HG03196 (cell line): ENCODE data around the gene DYDC2.
"Not testable (repeated sequence)": the region's sequence is repeated elsewhere in the genome, so short reads cannot be mapped to it uniquely, and the experiment has no call there.

ENCODE experiments used
- ATAC-seq: cut with Tn5 transposase; IDR thresholded peaks from one replicate; pipeline ENCODE4 v1.9.1; 2021; ENCODE audit not compliant: unreplicated experiment

Gene DYDC2

DNA sequence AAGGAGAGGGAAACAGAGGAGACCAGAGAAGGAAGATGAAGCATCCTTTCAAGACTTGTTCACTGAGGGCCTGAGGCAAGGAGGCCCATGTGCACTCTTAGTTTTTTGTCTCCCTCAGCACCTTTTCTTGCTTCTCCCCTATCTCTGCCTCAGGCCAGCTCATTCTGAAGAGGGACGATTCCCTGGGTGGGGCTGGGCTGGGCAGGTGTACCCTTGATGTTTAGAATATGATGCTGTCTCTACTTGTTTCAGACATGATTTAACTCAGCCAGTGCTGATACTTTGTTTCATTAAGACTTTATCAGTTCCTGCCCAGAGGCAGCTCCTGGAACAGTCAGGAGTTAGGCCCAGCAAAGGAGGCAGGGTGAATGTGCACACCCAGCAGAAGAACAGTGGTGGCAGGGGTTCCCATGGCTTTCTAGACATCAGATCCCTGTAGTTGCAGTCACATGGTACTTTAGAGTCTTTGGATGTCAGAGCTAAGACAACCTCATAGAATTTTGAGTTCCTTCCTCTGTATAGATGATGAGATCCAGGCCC lies 55.2 kb downstream of the DYDC2 start:
- no peak for ATAC-seq

DNA sequence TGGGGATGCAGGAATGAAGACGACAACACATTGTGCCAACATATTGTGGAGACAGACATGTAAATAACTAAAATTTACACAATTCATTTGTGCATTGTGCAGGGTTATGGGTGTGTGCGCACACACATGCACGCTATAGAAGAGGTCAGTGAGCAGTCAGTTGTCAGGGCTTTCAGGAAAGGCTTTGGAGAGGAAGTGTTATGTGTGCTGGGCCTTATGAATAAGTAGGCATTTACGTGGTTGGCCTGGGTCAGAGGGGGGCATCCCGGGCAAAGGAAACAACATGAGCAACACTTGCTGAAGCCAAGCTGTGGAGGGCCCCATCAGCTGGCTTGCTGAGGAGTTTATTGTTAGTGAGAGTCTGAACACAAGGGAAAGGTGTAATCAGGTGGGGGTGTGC lies 55.9 kb downstream of the DYDC2 start:
- no peak for ATAC-seq

DNA sequence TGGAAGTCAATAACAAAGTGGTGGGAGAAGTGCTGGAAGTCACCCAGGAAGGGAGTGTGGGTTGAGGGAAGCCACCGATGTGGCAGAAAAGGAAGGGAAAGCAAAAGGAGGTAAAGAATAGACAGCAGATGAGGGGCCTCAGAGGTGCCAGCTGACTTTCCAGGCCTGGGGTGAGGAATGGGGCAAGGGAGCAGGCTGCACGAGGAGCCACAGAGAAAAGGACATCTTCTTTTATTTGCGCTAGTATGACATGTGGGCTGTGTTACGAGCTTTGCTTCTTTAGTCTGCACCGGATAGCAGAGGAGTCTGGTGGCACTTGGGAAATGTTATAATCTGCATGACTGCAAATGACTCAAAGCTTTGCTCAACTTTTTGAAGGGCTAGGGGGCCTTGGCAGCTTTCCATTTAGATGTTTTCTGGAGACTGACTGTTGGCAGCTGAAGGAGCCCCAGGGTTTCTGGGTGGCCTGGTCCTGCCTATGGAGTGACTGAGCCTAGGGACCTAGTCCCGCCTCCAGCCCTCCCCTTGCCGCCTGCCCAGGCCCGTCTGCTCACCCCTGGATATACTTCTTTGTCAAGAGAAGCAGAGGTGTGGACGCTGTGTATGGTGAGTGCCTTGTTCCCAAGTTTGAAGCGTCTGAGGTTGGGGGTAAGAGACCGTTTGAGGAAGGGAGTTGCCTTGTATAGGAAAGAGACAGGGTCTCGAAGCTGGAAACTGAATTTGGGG lies 56.9 kb downstream of the DYDC2 start:
- no peak for ATAC-seq

DNA sequence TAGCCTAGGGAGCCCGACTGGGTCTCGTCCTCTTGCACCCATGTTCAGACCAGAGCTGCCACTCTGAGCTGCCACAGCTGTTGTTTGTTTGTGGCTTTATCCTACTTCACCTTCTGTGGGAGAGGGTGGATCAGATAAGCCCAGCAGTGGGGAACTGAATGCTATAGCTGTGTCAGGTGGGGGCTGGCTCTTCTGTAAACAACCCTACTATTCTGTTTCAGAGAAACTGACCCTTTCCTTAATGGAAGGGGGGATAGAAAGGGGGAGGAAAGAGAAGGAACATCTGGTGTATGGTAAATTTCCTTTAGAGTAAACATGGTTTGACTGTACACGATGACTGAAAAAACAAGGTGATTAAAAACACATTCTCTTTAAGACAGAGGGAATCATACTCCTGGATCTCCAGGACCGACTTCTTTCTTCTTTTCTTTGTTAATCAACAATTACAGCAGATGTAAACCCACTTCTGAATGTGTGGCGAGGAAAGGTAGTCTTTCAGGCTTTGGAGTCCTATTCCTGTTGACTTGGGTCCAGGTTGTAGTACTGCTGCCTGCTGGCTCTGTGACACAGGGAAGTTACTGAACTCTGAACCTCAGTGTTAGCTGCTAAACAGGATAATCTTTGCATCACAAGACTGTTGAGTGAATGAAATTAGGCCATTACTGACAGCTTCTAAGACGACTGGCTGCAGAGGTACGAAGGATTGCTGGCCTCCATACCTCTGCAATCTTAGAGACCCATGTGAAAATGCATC lies 57.7 kb downstream of the DYDC2 start:
- no peak for ATAC-seq

DNA sequence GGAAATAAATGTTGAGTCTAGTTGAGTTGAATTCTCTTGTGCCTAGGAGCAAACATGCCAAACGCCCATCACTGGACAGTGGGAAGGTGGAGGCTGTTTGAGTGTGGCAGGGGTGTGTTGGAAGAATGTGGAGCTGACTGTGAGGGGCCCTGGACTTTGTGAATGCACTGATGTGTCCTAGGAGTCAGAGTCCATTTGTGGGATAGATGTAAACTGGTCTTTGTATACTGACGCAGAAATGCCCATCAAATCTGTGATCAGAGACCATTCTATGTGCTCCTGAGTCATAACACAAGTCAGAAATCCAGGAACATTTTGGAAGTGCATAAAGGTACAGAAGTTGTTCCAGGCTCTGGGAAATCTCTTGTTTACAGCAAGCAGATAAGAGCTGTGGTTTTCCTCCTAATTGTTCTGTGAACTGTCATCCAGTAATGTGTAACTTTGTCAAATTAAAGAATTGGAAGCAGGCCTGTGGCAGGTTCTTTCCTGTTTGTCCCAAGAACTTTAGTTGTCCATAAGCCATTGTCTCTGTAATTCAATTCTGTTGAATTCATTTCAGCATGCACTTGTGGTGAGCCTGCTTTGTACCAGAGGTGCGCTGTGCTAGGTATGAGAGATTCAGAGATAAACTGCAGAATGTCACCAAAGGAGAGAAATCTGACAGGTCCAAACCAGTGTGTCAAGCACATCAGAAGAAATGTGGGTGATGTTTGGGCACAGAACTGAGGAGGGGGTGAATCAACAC lies 59.3 kb downstream of the DYDC2 start:
- no peak for ATAC-seq

DNA sequence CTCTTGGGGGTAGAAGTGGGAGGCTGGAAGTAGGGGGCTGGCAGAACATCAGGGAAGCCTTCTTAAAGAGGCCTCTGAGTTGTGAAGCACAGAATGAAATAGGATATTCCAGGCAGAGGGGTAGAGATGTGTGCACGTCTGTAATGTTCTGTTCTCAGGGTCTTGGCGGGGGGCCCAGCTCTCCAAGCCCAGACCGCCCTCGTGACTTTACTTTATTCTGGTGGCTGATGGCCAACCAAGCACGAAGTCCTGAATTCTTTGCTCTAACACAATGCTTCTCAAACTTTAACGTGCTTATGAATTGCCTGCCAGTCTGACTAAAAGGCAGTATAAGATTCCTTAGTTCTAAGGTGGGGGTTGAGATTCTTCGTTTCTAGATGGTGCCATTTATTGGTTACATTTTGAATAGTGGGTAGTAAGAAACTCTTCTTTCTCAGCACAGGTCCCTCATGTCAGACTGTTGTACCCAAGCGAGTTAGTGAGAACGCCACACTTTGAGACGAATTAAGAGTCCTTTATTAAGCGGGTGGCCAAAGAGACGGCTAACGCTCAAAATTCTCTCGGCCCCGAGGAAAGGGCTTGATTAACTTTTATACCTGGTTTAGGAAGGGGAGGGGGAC lies 60.0 kb downstream of the DYDC2 start:
- ATAC-seq, result no peak

DNA sequence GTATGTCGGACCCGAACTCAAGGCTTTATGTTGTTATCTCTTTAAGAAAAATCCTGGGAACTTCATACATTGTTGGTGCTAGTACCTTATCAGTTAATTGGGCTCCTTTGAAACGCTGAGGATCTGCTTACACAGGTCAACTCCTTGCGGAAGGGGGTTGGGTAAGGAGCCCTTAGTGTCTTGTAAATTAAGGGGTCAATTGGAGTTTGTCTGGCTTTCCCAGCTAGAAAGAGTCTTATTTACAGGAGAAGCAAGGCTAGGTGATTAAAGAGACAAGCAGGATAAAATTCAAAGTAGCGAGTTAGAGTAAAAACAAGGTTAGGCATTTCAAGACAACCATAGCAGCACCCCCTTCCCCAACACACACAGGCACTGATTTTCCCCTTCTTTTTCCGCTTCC lies 60.7 kb downstream of the DYDC2 start:
- not testable (repeated sequence) for ATAC-seq
